HEK293T (cell line): ENCODE measurements around the gene PPP4C.

Experiments used
- CTCF ChIA-PET: fragments of 350-600 bp; formaldehyde crosslinking; extraction: SDS; loops from one replicate; lab custom pipeline; 2021; ENCODE audit warnings: antibody characterized with exemption, inconsistent platforms; lab: Yijun Ruan, JAX
- POLR2A ChIA-PET: fragments of 350-600 bp; formaldehyde crosslinking; extraction: SDS; loops from one replicate; lab custom pipeline; 2020; ENCODE audit warnings: antibody characterized with exemption, inconsistent platforms; lab: Yijun Ruan, JAX
- DNase-seq: peaks from one replicate; pipeline ENCODE4 v3.0.0; 2012; ENCODE audit warnings: mixed read lengths; ENCODE audit errors: extremely low spot score
- ARNT ChIP-seq: fragments of 450-650 bp; IDR thresholded peaks from 2 replicates; pipeline ENCODE4 v1.6.1; 2017; ENCODE audit warnings: mild to moderate bottlenecking
- BHLHE40 ChIP-seq: fragments of 450-650 bp; IDR thresholded peaks from 2 replicates; pipeline ENCODE4 v1.6.1; 2016; ENCODE audit warnings: mild to moderate bottlenecking, moderate library complexity, borderline replicate concordance
- CTBP1 ChIP-seq: fragments of 450-650 bp; IDR thresholded peaks from 2 replicates; pipeline ENCODE4 v1.6.1; 2016; ENCODE audit warnings: borderline replicate concordance
- ELF4 ChIP-seq: fragments of 450-650 bp; IDR thresholded peaks from 2 replicates; pipeline ENCODE4 v1.6.1; 2017; ENCODE audit warnings: antibody characterized with exemption
- FOXA1 ChIP-seq: fragments of 450-650 bp; IDR thresholded peaks from 2 replicates; pipeline ENCODE4 v1.6.1; 2016; ENCODE audit warnings: mild to moderate bottlenecking
- FOXK2 ChIP-seq: fragments of 450-650 bp; IDR thresholded peaks from 2 replicates; pipeline ENCODE4 v1.6.1; 2016; ENCODE audit warnings: mild to moderate bottlenecking
- FOXM1 ChIP-seq: fragments of 450-650 bp; IDR thresholded peaks from 2 replicates; pipeline ENCODE4 v1.6.1; 2017; ENCODE audit warnings: mild to moderate bottlenecking, borderline replicate concordance
- HDGF ChIP-seq: fragments of 450-650 bp; IDR thresholded peaks from 2 replicates; pipeline ENCODE4 v1.6.1; 2017; ENCODE audit warnings: antibody characterized with exemption, borderline replicate concordance
- L3MBTL2 ChIP-seq: fragments of 450-650 bp; conservative IDR thresholded peaks from 2 replicates; pipeline ENCODE4 v1.6.1; 2016; ENCODE audit warnings: mild to moderate bottlenecking
- LEF1 ChIP-seq: fragments of 450-650 bp; IDR thresholded peaks from 2 replicates; pipeline ENCODE4 v1.6.1; 2017; ENCODE audit warnings: mild to moderate bottlenecking, borderline replicate concordance
- NFRKB ChIP-seq: fragments of 450-650 bp; IDR thresholded peaks from 2 replicates; pipeline ENCODE4 v1.6.1; 2016; ENCODE audit warnings: mild to moderate bottlenecking, moderate library complexity
- PKNOX1 ChIP-seq: fragments of 450-650 bp; IDR thresholded peaks from 2 replicates; pipeline ENCODE4 v1.6.1; 2016
- SP1 ChIP-seq: fragments of 450-650 bp; IDR thresholded peaks from 2 replicates; pipeline ENCODE4 v1.6.1; 2017
- SUZ12 ChIP-seq: fragments of 450-650 bp; IDR thresholded peaks from 2 replicates; pipeline ENCODE4 v1.6.1; 2016; ENCODE audit warnings: mild to moderate bottlenecking
- TARDBP ChIP-seq: fragments of 450-650 bp; IDR thresholded peaks from 2 replicates; pipeline ENCODE4 v1.6.1; 2016
- ZNF384 ChIP-seq: fragments of 450-650 bp; IDR thresholded peaks from 2 replicates; pipeline ENCODE4 v1.6.1; 2016

Gene PPP4C

GRCh38 chr16:30030011-30030685 lies 45.6 kb upstream of the PPP4C start:
- no peak for DNase-seq
- CTCF ChIA-PET: no interaction called here
- TF ChIP-seq SP1 (no peak), ELF4 (no peak), ARNT (no peak), FOXK2 (no peak), TARDBP (no peak), PKNOX1 (no peak), L3MBTL2 (no peak), FOXA1 (no peak), LEF1 (no peak), CTBP1 (no peak), NFRKB (no peak), SUZ12 (no peak), ZNF384 (no peak), FOXM1 (no peak), HDGF (no peak), BHLHE40 (no peak)
- POLR2A ChIA-PET: interaction anchor here (1.4 to 2.9 kb wide), 2 partner anchors 9 to 104 kb away, joined by 3 to 11 read pairs; partner anchors contain the start of gene KCTD13

GRCh38 chr16:30030841-30031413 lies 44.9 kb upstream of the PPP4C start, which contains the start of gene TLCD3B:
TLCD3B (minus strand) TSS chr16:30031271; CDS start chr16:30030527, 744 bp downstream.
- CTCF ChIA-PET: interaction anchor here (0.5 to 2.1 kb wide), 9 partner anchors 8 to 923 kb away, joined by 3 to 10 read pairs (median 5); partner anchors contain the start of genes C16orf92 and TAOK2

GRCh38 chr16:30031477-30031918 lies 44.3 kb upstream of the PPP4C start:
- CTCF ChIA-PET: interaction anchor here (0.5 to 2.1 kb wide), 22 partner anchors 9 to 952 kb away, joined by 3 to 10 read pairs (median 4); partner anchors contain the start of genes C16orf92, PRRT2 and TAOK2
- POLR2A ChIA-PET: interaction anchor here (0.5 to 2.9 kb wide), 8 partner anchors 10 to 922 kb away, joined by 3 to 11 read pairs (median 4); partner anchors contain the start of genes ALDOA, KCTD13 and PAGR1
- TF ChIP-seq TARDBP (no peak), FOXM1 (no peak), ELF4 (no peak), ARNT (no peak), SUZ12 (no peak), FOXA1 (no peak), NFRKB (no peak), HDGF (no peak), CTBP1 (no peak), L3MBTL2 (no peak), LEF1 (no peak)
- no peak for DNase-seq

More at GRCh38 chr16:30030841-30031413, 44.9 kb upstream of the PPP4C start, which contains the start of gene TLCD3B:
- no peak for DNase-seq
- TF ChIP-seq ELF4 (no peak), CTBP1 (no peak), FOXK2 (no peak), PKNOX1 (no peak)
- POLR2A ChIA-PET: interaction anchor here (0.7 to 2.9 kb wide), 5 partner anchors 10 to 923 kb away, joined by 3 to 11 read pairs (median 3); partner anchors contain the start of gene KCTD13

DNA sequence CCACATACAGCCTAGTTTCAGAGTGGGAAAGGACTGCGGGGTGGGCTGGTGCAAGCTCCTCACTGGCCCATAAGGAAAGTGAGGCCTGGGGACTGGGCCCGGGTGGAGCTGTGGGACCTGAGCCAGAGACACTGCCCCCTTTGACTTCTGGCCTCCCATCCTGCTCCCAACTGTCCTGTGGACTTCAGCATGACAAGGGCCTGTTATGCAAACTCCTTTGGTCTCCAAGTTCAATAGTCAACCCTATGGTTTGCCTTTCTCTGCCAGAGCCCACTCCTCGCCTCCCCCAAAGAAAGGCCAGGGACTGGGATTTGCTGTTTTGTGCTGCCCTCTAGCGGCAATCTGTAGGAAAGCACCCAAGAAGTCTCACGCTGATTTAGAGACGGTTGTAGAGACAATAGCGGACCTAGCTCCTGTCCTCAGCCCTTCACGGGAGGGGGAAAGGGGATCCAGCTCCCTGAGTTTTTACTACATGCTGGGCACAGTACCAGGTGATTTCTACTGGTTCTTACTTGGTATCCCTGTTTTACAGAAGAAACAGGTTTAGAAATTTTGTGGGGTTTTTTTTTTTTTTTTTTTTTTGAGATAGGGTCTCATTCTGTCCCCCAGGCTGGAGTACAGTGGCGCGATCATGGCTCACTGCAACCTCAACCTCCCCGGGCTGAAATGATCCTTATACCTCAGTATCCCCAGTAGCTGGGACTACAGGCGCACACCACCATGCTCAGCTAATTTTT lies 43.5 kb upstream of the PPP4C start:
- CTCF ChIA-PET: interaction anchor here (0.5 to 2.1 kb wide), 31 partner anchors 8 to 951 kb away, joined by 3 to 10 read pairs (median 3); partner anchors contain the start of genes C16orf92, PRRT2, TAOK2 and TMEM219

More for the DNA sequence above, 43.5 kb upstream of the PPP4C start:
- POLR2A ChIA-PET: interaction anchor here (0.5 to 2.9 kb wide), 6 partner anchors 11 to 217 kb away, joined by 3 to 11 read pairs (median 6); partner anchors contain the start of genes ALDOA, KCTD13 and PAGR1
- TF ChIP-seq ZNF384 (no peak), FOXK2 (no peak), L3MBTL2 (no peak), BHLHE40 (no peak), HDGF (no peak), NFRKB (no peak), TARDBP (no peak), ELF4 (no peak), SP1 (no peak), FOXA1 (no peak), PKNOX1 (no peak), SUZ12 (no peak), ARNT (no peak), FOXM1 (no peak), CTBP1 (no peak), LEF1 (no peak)
- DNase-seq: peak; percentile 89
